Keratinocyte (primary cell): Measurements from ENCODE around the gene SLC16A1.

Experiments
- EZH2 ChIP-seq: IDR thresholded peaks from one replicate; pipeline ENCODE4 v1.6.1; 2012; ENCODE audit warnings: inconsistent platforms, mild to moderate bottlenecking, low read length, moderate library complexity
- TF ChIP-seq, protein P1 (sequence below), 3 experiments: IDR thresholded peaks in 1 of 3; conservative IDR thresholded peaks in 1 of 3; optimal IDR thresholded peaks in 1 of 3; 2 replicates in 2 of 3; 3 replicates in 1 of 3; pipeline versions ENCODE3 to v1.5.1; 2011; ENCODE audit warnings: low read length in 3 of 3, mild to moderate bottlenecking in 3 of 3, moderate library complexity in 2 of 3, control low read depth in 1 of 3, inconsistent platforms in 1 of 3; ENCODE audit not compliant: insufficient read depth in 2 of 3; ENCODE audit errors: extremely low read depth in 1 of 3

- TF ChIP-seq EZH2, result no peak
- TF ChIP-seq, protein P1, sequence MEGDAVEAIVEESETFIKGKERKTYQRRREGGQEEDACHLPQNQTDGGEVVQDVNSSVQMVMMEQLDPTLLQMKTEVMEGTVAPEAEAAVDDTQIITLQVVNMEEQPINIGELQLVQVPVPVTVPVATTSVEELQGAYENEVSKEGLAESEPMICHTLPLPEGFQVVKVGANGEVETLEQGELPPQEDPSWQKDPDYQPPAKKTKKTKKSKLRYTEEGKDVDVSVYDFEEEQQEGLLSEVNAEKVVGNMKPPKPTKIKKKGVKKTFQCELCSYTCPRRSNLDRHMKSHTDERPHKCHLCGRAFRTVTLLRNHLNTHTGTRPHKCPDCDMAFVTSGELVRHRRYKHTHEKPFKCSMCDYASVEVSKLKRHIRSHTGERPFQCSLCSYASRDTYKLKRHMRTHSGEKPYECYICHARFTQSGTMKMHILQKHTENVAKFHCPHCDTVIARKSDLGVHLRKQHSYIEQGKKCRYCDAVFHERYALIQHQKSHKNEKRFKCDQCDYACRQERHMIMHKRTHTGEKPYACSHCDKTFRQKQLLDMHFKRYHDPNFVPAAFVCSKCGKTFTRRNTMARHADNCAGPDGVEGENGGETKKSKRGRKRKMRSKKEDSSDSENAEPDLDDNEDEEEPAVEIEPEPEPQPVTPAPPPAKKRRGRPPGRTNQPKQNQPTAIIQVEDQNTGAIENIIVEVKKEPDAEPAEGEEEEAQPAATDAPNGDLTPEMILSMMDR (optimal IDR thresholded peaks at IDR 0.05 in 1 of 3, IDR thresholded peaks at IDR 0.05 in 1 of 3, conservative IDR thresholded peaks at IDR 0.05 in 1 of 3; ENCODE audit: extremely low read depth in 1 of 3, insufficient read depth in 2 of 3, low read length in 3 of 3), result no peak
Measured at GRCh38 chr1:112981426-112981825, 25.4 kb upstream of the SLC16A1 start.
